ENCODE results near the gene BTBD9.
A peak's percentile ranks its signal among the peaks of the same experiment; 100 is the strongest.

Gene BTBD9

DNA sequence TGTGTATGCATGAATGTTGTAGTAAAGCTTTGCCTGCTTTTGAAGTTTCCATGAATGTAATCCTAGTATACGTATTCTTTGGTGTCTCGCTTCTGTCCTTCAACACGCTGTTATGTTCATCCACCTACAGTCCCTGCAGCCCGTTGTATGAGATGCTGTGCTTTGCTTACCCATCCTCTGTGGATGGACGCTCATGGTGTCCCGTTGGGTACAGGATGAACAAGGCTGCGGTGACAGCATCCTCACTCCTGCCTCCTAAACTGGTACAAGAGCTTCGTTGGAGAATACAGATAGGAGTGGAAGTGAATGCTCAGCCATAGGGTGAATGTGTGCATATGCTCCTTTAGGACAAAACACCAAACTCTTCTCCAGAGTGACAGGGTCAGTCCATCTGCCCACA lies 454.0 kb downstream of the BTBD9 start:
- peak in 12 of 42 donors; percentile 2 to 38 (median 18) for DNase-seq

DNA sequence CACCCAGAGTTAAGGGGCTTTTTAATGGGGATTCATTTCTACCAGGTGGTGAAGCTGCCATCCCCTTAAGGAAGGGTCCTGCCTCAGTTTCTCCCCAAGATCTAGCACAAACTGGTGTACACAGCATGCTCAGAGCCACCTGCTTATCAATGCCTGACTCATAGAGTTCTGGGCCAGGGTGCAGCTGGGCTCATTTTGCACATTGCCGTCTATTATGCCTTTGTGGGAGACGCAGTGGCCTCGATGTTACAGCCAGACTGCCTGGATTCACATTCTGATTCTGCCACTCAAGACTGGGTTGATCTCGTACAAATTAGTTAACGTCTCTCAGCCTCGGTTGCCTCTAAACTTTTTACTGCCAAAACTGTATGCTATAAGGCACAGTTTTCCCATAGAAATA lies 454.5 kb downstream of the BTBD9 start:
- DNase-seq, result peak in 30 of 42 donors; percentile 9 to 72 (median 50)
- intact Hi-C loops (cut with DNase I), result no loop called here

More for the DNA sequence above, 454.0 kb downstream of the BTBD9 start:
- intact Hi-C loops (cut with DNase I), result no loop called here

DNA sequence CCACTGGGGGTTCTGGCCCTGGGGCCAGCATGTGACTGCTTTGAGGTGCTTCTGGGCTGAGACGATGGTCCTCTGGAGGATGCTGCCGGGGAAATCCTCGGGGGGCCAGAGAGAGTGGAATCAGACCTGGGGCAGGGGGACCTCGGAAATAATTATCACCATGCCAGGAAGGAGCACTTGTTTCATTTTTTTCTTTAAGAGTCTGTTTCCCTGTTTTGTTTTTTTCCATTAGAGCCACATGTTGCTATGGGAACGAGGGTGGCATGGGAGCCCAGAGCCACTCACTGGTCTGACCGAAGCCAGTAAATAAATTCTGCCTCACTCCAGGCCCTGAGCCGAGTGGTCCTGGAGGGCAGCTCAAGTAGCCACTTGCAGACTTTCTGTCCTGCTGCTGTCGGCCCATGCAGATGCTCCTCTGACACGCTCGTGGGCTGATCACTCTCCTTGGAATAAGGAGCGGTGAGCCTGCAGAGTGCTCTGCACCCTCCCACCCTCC lies 455.1 kb downstream of the BTBD9 start:
- intact Hi-C loops (cut with DNase I), result no loop called here
- DNase-seq, result peak in 18 of 42 donors; percentile 13 to 66 (median 38)

DNA sequence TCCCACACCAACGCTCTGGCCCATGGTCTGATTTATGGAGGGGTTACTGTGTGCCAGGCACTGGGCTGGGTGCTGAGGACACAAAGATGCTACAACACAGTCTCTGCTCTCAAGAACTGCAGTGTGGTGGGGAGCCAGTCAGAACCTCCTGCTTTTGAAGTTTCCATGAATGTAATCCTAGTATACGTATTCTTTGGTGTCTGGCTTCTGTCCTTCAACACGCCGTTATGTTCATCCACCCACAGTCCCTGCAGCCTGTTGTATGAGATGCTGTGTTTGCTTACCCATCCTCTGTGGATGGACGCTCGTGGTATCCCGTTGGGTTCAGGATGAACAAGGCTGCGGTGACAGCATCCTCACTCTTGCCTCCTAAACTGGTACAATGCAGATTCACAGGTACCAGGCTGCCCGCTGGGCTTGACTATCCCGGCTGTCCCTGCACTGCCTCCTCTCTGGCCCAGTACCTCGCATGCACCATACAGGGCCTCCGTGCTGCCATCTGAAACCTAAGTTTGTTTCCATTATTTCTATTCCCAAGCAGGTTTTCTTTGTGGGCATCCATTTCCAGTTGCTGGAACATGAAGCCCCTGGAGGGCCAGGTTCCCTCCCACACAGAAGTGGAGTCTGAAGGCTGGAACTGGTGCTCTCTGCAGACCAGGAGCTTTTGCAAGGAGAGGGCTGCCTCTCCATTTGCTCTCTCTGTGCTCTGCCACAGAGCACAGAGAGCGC lies 455.7 kb downstream of the BTBD9 start:
- peak in 13 of 42 donors; percentile 3 to 33 (median 12) for DNase-seq
- intact Hi-C loops (cut with DNase I), result no loop called here

DNA sequence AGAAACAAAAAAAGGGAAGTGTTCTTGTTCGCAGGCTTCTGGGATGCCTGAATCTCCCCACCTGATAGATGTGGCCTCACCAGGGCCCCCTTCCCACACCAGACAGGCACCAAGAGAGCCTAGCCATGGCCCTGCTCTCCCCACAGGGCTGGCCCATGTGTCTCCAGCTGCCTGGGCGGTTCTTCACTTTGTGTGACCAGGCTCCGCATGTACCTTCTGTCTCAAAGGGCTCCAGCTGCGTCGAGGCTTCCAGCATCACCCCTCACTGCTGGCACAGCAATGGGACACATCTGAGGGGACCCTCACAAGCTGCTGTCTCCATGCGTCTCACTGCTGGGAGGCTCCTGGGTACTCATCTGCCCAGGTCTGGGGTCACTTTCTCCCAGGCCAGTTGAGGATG lies 457.3 kb downstream of the BTBD9 start:
- DNase-seq, result peak in 14 of 42 donors; percentile 5 to 39 (median 13)
- intact Hi-C loops (cut with DNase I), result no loop called here

DNA sequence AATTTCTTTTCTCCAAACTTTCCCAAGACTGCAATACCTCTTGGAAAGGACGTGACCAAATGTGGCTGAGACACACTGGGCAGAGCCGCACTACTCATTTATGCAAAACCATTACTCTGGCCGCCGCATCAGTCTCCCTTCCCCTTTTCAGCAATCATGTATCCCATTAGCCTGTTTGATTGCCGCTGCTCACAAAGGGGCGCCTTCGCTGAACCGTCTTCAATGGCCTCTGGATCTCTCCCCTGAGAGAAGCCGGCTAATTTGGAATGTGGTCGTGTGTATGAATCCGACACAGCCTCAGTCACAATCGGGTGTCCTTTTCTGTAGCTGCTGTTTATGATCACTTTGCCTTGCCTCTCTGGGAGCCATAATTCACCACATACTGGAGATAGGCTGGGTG lies 459.1 kb downstream of the BTBD9 start:
- peak in 22 of 42 donors; percentile 2 to 46 (median 12) for DNase-seq
- intact Hi-C loops (cut with DNase I), result no loop called here

DNA sequence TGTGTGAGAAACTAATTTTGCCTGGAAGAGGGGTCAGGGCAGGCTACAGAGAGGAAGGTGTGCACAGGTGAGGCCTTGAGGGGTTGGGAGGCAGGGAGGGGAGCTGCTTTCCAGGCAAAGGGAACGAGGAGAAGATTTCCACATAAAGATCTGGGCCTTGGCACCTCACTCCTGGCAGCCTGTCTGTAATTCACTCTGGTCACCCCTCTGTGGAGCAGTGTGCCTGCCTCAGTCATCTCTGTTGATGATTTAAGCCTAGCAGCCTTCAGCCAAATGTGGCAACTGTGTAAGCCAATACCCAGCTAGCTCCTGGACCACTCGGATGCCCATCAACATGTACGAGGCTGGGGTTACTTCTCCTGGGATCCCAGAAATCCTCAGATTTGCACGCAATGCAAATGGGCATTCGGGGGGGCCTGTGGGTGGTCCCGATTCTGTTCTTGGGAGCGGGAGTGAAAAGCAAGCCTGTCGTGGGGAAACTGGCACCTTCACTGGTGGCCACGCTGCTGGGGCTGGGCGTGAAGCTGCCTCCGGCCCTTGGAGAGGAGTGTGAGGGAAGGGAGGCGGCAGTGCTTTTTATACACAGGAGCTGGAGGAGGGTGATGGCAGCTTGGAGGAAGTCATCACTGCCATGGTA lies 459.8 kb downstream of the BTBD9 start:
- peak in 21 of 42 donors; percentile 1 to 38 (median 9) for DNase-seq
- intact Hi-C loops (cut with DNase I), result no loop called here

DNA sequence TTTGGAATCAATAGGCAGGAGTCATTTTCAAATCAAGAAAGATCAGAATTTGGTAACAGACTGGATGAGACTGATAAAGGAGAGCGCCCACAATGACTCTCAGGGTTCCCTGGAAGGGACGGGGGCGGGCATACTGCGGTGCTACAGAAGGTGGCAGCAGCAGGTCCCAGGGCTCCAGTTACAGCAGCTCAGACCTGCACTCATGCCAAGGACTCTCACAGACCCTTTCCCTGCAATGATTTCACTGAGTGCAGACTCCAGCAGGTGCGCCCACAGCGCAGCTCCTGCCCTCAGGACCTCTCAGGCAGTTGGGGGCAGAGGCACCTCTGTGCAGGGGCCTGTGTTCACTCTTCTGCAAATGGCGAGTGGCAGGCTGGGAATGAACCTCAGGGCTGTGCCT lies 460.4 kb downstream of the BTBD9 start:
- intact Hi-C loops (cut with DNase I), result no loop called here
- peak in 39 of 42 donors; percentile 36 to 84 (median 59) for DNase-seq

DNA sequence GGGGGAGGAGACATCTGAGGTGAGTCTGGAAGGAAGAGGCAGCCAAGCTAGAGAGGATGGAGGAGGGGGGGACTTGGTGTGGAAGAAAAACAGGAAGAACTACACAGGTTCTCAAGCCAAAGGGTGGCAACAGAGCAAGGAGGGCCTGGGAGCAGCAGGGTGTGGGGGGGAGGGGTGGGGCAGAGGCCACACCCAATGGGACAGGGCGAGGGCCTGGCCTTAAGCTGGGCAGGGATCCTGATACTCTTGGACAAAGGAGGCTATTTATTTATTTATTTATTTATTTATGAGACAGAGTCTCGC lies 461.2 kb downstream of the BTBD9 start:
- intact Hi-C loops (cut with DNase I), result no loop called here
- peak in 5 of 42 donors; percentile 2 to 24 (median 8) for DNase-seq

DNA sequence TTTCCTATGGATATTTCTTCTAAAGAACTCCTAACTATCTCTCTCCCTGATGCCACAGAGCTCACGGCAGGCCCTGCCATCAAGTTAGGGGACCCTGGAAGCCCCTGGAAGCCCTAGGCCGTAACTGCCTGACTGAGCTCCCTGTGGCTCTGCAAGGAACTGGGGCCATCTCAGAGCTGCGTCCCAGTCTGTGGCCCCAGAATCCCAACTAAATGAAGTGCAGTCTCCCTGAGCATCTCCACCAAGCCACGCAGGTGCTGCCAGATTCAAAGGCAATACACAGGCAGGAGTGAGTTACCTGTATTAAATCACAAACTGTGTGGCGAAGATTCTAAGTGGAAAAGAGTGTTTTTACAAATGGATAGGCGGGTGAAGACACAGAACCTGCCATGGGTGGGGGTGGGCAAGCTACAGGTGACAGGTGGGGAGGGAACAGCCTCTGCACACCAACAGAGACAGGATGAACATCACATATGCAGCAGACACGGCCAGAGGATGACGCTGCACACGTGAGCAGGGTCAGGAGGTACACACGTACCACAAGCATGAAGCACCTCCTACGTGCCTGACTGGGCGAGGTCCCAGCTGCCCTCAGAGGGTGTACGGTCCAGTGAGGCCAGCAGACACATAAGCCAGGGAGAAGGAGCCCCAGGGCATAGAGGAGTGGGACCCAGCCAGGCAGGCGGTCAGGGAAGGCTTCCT lies 461.7 kb downstream of the BTBD9 start:
- peak in 9 of 42 donors; percentile 1 to 18 (median 8) for DNase-seq
- intact Hi-C loops (cut with DNase I), result no loop called here

DNA sequence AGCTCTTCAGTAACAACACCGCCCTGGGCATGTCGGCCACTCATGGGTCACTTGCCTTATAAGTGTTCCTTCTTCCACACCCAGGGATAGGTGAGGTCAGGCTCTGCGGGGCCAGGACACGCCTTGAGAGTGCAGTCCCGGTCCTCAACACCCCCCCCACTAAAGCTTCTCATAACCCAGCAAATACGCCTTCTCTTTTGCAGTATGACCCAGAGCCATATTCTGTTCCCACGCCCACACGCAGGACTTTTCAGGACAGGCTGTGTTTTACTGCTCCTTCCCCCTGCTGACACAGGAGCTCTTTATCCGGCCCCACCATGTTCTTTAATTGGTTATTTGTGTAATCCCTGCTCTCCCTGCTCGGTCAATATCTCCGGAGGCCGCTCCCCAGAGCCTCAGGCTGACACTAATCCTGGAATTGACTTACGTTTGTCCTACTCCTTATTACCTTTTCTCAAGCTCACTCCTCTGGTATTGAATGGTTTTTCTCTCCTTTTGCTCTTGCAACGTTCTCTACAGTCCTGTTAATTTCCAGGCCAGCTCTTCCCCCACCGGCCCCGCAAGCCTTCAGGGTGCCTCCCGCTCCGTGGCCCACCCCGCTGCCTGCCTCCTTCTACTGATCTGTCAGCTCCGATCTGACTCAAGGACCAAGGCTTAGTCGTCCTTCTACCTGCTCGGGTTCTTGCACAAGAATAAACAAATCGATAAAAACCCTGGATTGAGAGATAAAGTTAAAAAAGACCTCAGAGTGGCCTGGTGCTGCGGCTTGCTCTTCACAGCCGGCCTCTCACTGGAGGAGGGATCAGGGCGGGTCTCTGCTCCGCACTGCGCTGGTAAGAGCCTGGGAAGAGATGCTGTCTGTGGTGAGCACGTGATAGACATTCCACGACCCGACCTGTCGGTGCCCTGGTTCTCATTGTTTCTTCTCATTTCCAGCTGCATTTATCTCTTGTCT lies 462.7 kb downstream of the BTBD9 start:
- intact Hi-C loops (cut with DNase I), result no loop called here
- peak in 2 of 42 donors; percentile 1 to 15 for DNase-seq

DNA sequence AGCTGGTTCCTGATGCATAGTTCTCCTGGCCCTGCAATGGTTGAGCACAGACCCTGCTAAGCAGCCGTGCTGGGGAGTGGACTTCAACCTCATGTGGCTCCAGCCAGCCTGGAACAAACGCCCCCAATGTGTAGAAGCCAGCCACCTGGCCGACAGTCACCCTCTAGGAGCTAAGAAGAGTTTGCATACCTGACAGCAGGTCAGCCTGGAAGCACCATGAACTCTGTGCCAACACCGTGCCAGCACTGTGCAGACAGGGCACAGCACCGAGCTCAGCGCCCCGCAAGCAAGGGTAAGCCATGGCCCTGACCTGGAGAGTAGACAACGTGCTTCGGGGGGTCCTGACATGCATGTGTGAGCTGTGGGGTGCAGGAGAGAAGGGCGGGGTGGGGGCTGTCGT lies 463.9 kb downstream of the BTBD9 start:
- intact Hi-C loops (cut with DNase I), result no loop called here

DNA sequence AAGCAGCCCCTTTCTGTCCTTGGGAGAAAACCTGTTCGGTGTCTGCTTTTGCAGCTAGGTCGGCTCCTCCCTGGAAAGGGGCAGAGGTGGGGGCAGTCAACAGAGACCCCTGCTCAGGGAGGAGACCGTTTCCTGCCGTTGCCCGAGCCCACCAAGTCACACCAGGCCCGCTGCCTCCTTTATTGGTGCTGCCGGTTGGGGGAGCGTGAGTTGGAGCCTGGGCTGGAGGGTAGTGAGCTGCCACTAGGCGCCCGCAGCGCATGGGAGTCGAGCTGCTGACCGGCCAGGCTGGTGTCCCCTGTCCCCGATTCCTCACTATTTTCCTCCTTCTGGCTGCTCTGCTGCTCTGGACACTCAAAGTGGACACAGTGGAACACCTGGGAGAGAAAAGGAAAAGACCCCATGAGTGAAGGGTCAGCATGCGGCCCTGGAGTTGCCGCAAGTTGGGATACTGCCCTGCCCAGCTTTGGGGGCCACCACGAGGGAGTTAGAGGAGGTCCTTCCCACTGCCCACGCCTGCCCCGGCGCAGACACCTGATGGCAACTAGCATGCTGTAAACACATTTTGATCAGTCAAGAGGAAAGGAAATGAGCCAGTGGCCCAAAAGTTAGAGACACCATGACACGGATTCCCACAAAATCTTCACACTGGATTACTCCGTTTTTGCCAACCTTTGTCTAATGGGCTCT lies 464.8 kb downstream of the BTBD9 start:
- no peak for DNase-seq
- intact Hi-C loops (cut with DNase I), result no loop called here

More for the DNA sequence above, 463.9 kb downstream of the BTBD9 start:
- no peak for DNase-seq

DNA sequence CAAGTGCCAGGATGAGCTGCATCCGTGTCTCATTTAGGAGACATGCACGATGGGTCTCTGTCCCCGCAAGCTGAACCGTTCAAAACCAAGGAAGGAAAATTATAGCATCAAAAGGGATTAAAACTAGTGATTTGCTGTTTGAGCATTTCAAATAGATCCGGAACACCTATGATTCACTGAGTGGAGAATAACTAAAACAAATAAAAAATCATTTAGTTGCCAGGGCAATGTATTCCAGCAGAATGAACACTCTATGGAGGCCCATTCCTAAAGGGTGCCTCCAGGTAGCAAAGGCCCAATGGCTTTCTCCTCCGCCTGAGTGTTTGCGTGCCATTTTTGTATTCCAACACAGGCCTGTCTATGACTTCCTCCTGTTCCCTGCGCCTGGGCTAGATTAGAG lies 465.4 kb downstream of the BTBD9 start:
- no peak for DNase-seq
- intact Hi-C loops (cut with DNase I), result no loop called here

DNA sequence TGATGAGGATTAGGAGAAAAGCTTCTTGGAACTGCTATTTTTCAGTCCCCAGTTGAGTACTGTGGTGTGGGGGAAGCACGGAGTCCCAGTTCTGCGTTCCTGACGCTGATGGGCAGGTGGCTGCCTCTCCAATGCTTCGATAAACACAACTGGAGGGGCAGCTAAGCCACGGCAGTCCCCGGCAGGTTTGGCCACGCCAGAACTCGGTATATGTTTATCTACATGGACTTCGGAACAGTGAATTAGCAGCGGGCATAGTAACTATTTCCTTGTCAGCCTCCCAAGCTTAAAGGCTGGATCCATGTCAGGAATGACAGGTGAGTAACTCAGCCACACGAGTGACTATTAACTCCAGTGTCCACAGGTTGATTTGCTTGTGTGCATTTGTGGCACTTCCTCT lies 465.8 kb downstream of the BTBD9 start:
- no peak for DNase-seq
- intact Hi-C loops (cut with DNase I), result no loop called here

DNA sequence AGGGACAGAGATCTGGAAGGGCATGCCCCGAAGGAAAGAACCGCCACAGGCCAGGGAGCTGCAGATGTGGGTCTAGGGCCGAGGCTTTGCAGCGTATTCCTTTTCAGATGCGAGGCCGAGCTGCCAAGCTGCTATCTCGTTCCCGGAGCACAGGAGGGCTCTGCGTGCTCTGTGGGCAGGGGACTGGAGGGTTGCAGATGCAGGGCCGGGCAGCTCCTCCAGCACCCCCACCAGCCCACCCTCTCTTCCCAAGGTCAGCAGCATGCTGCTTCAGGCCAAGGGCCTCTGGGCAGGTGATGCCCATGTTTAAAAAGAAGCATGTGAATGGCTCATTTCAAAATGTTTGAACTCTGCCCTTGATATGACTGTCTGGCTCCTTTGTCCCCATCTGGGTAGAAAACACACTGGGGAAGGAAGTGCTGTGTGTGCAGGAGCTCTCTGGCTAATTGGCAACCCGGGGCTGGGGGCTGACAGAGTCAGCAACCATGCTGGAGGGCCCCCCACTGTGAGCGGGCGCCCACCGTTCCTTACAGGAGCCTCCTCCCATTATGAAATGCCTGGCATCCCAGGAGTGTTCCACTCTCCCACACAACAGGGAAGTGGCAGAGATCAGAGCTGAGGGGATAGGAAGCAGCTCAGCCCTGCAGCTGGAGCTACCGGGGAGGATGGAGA lies 466.9 kb downstream of the BTBD9 start:
- intact Hi-C loops (cut with DNase I), result no loop called here

DNA sequence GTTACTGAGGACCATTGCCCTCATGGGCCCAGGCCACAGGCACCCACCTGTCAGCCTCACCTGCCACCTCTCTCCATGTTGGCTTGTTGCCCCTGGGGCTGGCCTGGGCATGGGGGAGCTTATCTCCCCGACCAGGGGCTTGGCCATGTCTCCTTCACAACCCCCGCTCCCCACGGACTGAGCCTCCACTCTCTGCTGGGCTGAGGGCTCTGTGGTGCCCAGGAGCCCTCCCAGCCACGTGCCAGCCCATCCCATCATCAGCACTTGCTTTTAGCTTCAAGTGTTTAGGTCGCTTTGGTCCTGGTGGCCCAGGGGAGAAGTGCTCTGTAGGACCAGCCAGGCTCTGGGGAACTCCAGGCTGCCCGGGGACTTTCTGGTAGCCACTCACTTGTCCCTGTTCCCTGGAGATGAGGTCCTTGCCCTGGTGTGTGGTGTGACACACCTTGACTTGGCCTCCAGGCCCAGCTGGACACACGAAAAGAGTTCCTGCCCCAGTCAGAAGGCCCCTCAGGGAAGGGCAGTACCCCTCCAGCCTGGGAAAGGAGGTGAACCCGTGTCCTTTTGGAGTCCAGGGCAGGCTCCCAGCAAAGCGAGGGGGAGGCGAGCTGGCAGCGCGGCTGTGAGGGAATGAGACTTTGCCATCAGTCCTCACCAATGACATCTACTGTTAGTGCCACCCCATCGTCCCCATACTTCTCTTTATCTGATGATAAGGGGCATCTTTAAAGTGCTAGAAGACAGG lies 467.6 kb downstream of the BTBD9 start:
- intact Hi-C loops (cut with DNase I), result no loop called here
- DNase-seq, result no peak

More for the DNA sequence above, 466.9 kb downstream of the BTBD9 start:
- DNase-seq, result peak in 1 of 42 donors; percentile 38
